Neuronal stem cell (in vitro differentiated cells): ENCODE results near the gene CCL28.

ENCODE experiments used
- DNase-seq: peaks from one replicate; pipeline ENCODE4 v3.0.0-alpha.2; 2013; ENCODE audit warnings: low spot score
- H2AFZ ChIP-seq: one replicate; pipeline ENCODE4 v1.6.1; 2013; ENCODE audit warnings: mild to moderate bottlenecking, low read length, inconsistent platforms
- H2AK5ac ChIP-seq: 2 replicates; pipeline ENCODE4 v1.6.1; 2013; ENCODE audit warnings: low read depth, mild to moderate bottlenecking, inconsistent platforms, low read length, moderate library complexity, mixed read lengths
- H2BK120ac ChIP-seq: 2 replicates; pipeline ENCODE4 v1.6.1; 2013; ENCODE audit warnings: low read depth, mild to moderate bottlenecking, inconsistent platforms, low read length, moderate library complexity, mixed read lengths
- H2BK12ac ChIP-seq: one replicate; pipeline ENCODE4 v1.6.1; 2013; ENCODE audit warnings: low read length, inconsistent platforms
- H2BK15ac ChIP-seq: 2 replicates; pipeline ENCODE4 v1.6.1; 2013; ENCODE audit warnings: mild to moderate bottlenecking, low read length, inconsistent platforms, mixed read lengths
- H2BK5ac ChIP-seq: one replicate; pipeline ENCODE4 v1.6.1; 2013; ENCODE audit warnings: inconsistent platforms, mild to moderate bottlenecking, low read length, moderate library complexity
- H3K14ac ChIP-seq: one replicate; pipeline ENCODE4 v1.6.1; 2013; ENCODE audit warnings: low read length, inconsistent platforms
- H3K18ac ChIP-seq: 2 replicates; pipeline ENCODE4 v1.6.1; 2013; ENCODE audit warnings: low read length, inconsistent platforms
- H3K23ac ChIP-seq: 2 replicates; pipeline ENCODE4 v1.6.1; 2013; ENCODE audit warnings: low read depth, mild to moderate bottlenecking, mixed read lengths, low read length, inconsistent platforms; ENCODE audit not compliant: poor library complexity
- H3K27ac ChIP-seq: replicated peaks from 3 replicates; pipeline ENCODE4 v1.5.1; 2013; ENCODE audit warnings: low read length, inconsistent platforms
- H3K27me3 ChIP-seq, 3 experiments: 2 replicates each; pipeline ENCODE4 v1.6.1; 2013; ENCODE audit warnings: low read length in 3 of 3, mild to moderate bottlenecking in 2 of 3, inconsistent platforms in 1 of 3, low read depth in 1 of 3, mixed read lengths in 1 of 3, moderate library complexity in 1 of 3; ENCODE audit not compliant: control insufficient read depth in 3 of 3, insufficient read depth in 3 of 3
- H3K36me3 ChIP-seq, 2 donors: replicated peaks in 1 of 2; 2 replicates each; pipeline ENCODE4 v1.6.1; 2013; ENCODE audit warnings: low read length in 2 of 2; ENCODE audit not compliant: control insufficient read depth in 2 of 2, insufficient read depth in 2 of 2
- H3K4ac ChIP-seq: 2 replicates; pipeline ENCODE4 v1.6.1; 2013; ENCODE audit warnings: inconsistent platforms, mild to moderate bottlenecking, low read length, moderate library complexity
- H3K4me1 ChIP-seq, 2 donors: 1 replicate in 1 of 2; 2 replicates in 1 of 2; pipeline ENCODE4 v1.6.1; 2013; ENCODE audit warnings: low read length in 2 of 2, low read depth in 1 of 2; ENCODE audit not compliant: control insufficient read depth in 2 of 2, insufficient read depth in 1 of 2
- H3K4me2 ChIP-seq: one replicate; pipeline ENCODE4 v1.6.1; 2013; ENCODE audit warnings: mild to moderate bottlenecking, low read length, inconsistent platforms; ENCODE audit not compliant: insufficient read depth, poor library complexity, severe bottlenecking
- H3K4me3 ChIP-seq, 2 donors: 2 replicates each; pipeline ENCODE4 v1.5.1; 2013; ENCODE audit warnings: low read length in 2 of 2, mild to moderate bottlenecking in 2 of 2, inconsistent platforms in 1 of 2, moderate library complexity in 1 of 2
- H3K79me1 ChIP-seq: one replicate; pipeline ENCODE4 v1.6.1; 2013; ENCODE audit warnings: low read depth, mild to moderate bottlenecking, inconsistent platforms, low read length, moderate library complexity
- H3K9ac ChIP-seq: one replicate; pipeline ENCODE4 v1.6.1; 2013; ENCODE audit warnings: mild to moderate bottlenecking, low read depth, low read length, inconsistent platforms; ENCODE audit not compliant: poor library complexity
- H3K9me3 ChIP-seq, 2 donors: replicated peaks in 1 of 2; 2 replicates each; pipeline versions ENCODE3 to v1.6.1; 2013; ENCODE audit warnings: low read length in 2 of 2, mild to moderate bottlenecking in 2 of 2, inconsistent platforms in 1 of 2, low read depth in 1 of 2, mixed read lengths in 1 of 2, moderate library complexity in 1 of 2; ENCODE audit not compliant: control insufficient read depth in 2 of 2, insufficient read depth in 1 of 2
- H4K8ac ChIP-seq: one replicate; pipeline ENCODE4 v1.6.1; 2013; ENCODE audit warnings: low read depth, mild to moderate bottlenecking, inconsistent platforms, low read length, moderate library complexity
- H4K91ac ChIP-seq: one replicate; pipeline ENCODE4 v1.6.1; 2013; ENCODE audit warnings: low read length, low read depth, mild to moderate bottlenecking, inconsistent platforms; ENCODE audit not compliant: poor library complexity
- WGBS, 2 donors: extraction: QIAGEN DNeasy Blood & Tissue Kit; methylation state at CpG; one replicate each; pipeline ENCODE4 v1.1.7; 2013; ENCODE audit warnings: missing lambda C conversion rate in 2 of 2, mixed read lengths in 1 of 2; ENCODE audit not compliant: insufficient read length in 2 of 2, insufficient replicate concordance in 1 of 2; ENCODE audit errors: extremely low coverage in 2 of 2; 5-methylcytosine and 5-hydroxymethylcytosine counted together

The CCL28 gene

GRCh38 chr5:43370352-43370751 is 41.8 kb downstream of the CCL28 start:
- Histone ChIP-seq H4K91ac (no peak overlapping the region), H2BK15ac (no peak overlapping the region), H4K8ac (no peak overlapping the region), H3K14ac (no peak overlapping the region), H3K4ac (no peak overlapping the region), H3K9me3 (peaks cover 2 to 7% of the 10 kb centered on the region in 2 donors), H3K18ac (no peak overlapping the region), H3K27ac (no peak overlapping the region), H3K4me1 (no peaks in the 10 kb centered on the region), H3K4me2 (no peak overlapping the region), H3K9ac (no peak overlapping the region), H3K23ac (no peak overlapping the region), H3K4me3 (no peak overlapping the region), H2BK5ac (no peak overlapping the region), H3K79me1 (peaks cover 1% of the 10 kb centered on the region), H3K36me3 (no peaks in the 10 kb centered on the region), H2BK12ac (no peak overlapping the region), H2BK120ac (no peak overlapping the region), H2AK5ac (no peak overlapping the region), H3K27me3 (no peaks in the 10 kb centered on the region), H2AFZ (no peak overlapping the region)
- DNase-seq = no peak
- WGBS, 2 donors = no CpG with 5 or more reads among the region's 1 CpG

GRCh38 chr5:43369651-43370050 is 42.5 kb downstream of the CCL28 start:
- H2AFZ ChIP-seq = no peak overlapping the region
- no peak overlapping the region for H3K14ac ChIP-seq
- H4K8ac ChIP-seq = no peak overlapping the region
- H3K4me2 ChIP-seq = no peak overlapping the region
- no peaks in the 10 kb centered on the region for H3K36me3 ChIP-seq
- no peak overlapping the region for H2BK12ac ChIP-seq
- no peak overlapping the region for H2AK5ac ChIP-seq
- peaks cover 1% of the 10 kb centered on the region for H3K79me1 ChIP-seq
- no peak overlapping the region for H2BK5ac ChIP-seq
- no peak overlapping the region for H2BK120ac ChIP-seq
- peaks cover 2 to 7% of the 10 kb centered on the region in 2 donors for H3K9me3 ChIP-seq
- H2BK15ac ChIP-seq = no peak overlapping the region
- no peak for DNase-seq
- no peaks in the 10 kb centered on the region for H3K4me1 ChIP-seq
- no peak overlapping the region for H3K4ac ChIP-seq
- H3K9ac ChIP-seq = no peak overlapping the region
- no peak overlapping the region for H3K4me3 ChIP-seq
- H3K27me3 ChIP-seq = no peaks in the 10 kb centered on the region
- no peak overlapping the region for H3K23ac ChIP-seq
- no peak overlapping the region for H3K27ac ChIP-seq
- H3K18ac ChIP-seq = no peak overlapping the region
- no peak overlapping the region for H4K91ac ChIP-seq

- H3K79me1 ChIP-seq = peaks cover 1% of the 10 kb centered on the region
- no peak overlapping the region for H2BK5ac ChIP-seq
- H2AK5ac ChIP-seq = no peak overlapping the region
- DNase-seq = no peak
- H4K8ac ChIP-seq = no peak overlapping the region
- H3K27me3 ChIP-seq = no peaks in the 10 kb centered on the region
- H3K14ac ChIP-seq = no peak overlapping the region
- H4K91ac ChIP-seq = no peak overlapping the region
- H3K4me3 ChIP-seq = no peak overlapping the region
- no CpG with 5 or more reads among the region's 3 CpGs for WGBS, 2 donors
- peaks cover 2 to 7% of the 10 kb centered on the region in 2 donors for H3K9me3 ChIP-seq
- no peak overlapping the region for H3K4ac ChIP-seq
- H3K36me3 ChIP-seq = no peaks in the 10 kb centered on the region
- no peak overlapping the region for H3K27ac ChIP-seq
- H2AFZ ChIP-seq = no peak overlapping the region
- H2BK12ac ChIP-seq = no peak overlapping the region
- no peak overlapping the region for H3K23ac ChIP-seq
- H3K4me1 ChIP-seq = no peaks in the 10 kb centered on the region
- H3K9ac ChIP-seq = no peak overlapping the region
- H3K18ac ChIP-seq = no peak overlapping the region
- H2BK120ac ChIP-seq = no peak overlapping the region
- no peak overlapping the region for H2BK15ac ChIP-seq
- H3K4me2 ChIP-seq = no peak overlapping the region
These were observed 44.1 kb downstream of the CCL28 start for GRCh38 chr5:43367909-43368669.

GRCh38 chr5:43367453-43367852 is 44.7 kb downstream of the CCL28 start:
- WGBS, 2 donors = no CpG with 5 or more reads among the region's 3 CpGs
- no peak overlapping the region for H2AK5ac ChIP-seq
- H2BK12ac ChIP-seq = no peak overlapping the region

More at GRCh38 chr5:43367453-43367852, 44.7 kb downstream of the CCL28 start:
- Histone ChIP-seq H3K9me3 (peaks cover 2 to 7% of the 10 kb centered on the region in 2 donors), H4K91ac (no peak overlapping the region), H3K27ac (no peak overlapping the region), H3K36me3 (no peaks in the 10 kb centered on the region), H3K4me1 (no peaks in the 10 kb centered on the region), H2BK120ac (no peak overlapping the region), H4K8ac (no peak overlapping the region), H3K18ac (no peak overlapping the region), H2AFZ (no peak overlapping the region), H3K23ac (no peak overlapping the region), H2BK15ac (no peak overlapping the region), H3K9ac (no peak overlapping the region), H3K4me3 (no peak overlapping the region), H3K14ac (no peak overlapping the region), H3K27me3 (no peaks in the 10 kb centered on the region), H3K4ac (no peak overlapping the region), H3K4me2 (no peak overlapping the region), H2BK5ac (no peak overlapping the region), H3K79me1 (peaks cover 1% of the 10 kb centered on the region)
- no peak for DNase-seq
